AG09319 (cell line): Measurements from ENCODE around the gene CABS1.

Source experiments
- DNase-seq: peaks from one replicate; pipeline ENCODE4 v3.0.0-alpha.2; 2010; ENCODE audit warnings: low read depth; ENCODE audit errors: extremely low read depth
- TF ChIP-seq, protein P1 (sequence below): IDR thresholded peaks from 2 replicates; pipeline ENCODE4 v1.5.1; 2011; ENCODE audit warnings: low read depth, mild to moderate bottlenecking, inconsistent platforms, low read length, moderate library complexity

Gene CABS1

DNA sequence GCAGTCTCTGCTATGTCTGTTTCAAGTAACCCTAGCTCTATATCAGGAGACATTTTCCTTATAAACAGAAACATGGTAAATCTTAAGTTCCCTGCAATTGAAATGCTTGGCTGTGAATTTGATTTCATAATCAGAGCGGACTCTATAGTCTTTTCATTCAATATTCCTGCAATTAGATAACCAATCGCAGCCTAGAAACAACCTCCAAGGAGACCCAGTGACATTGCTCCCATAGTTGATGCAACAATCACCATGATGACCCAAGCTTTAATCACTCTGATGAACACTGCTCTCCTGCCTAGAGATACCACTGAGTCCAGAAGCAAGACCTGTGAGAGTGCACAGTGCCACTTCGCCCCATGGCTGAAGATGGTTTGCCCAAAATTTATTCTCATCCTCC, at the start of gene CABS1:
Gene CABS1, plus strand, starts transcription at position 301 of the 400 bp plus-strand sequence. Its CDS starts 59 bp downstream, at position 360.
- TF ChIP-seq, protein P1, sequence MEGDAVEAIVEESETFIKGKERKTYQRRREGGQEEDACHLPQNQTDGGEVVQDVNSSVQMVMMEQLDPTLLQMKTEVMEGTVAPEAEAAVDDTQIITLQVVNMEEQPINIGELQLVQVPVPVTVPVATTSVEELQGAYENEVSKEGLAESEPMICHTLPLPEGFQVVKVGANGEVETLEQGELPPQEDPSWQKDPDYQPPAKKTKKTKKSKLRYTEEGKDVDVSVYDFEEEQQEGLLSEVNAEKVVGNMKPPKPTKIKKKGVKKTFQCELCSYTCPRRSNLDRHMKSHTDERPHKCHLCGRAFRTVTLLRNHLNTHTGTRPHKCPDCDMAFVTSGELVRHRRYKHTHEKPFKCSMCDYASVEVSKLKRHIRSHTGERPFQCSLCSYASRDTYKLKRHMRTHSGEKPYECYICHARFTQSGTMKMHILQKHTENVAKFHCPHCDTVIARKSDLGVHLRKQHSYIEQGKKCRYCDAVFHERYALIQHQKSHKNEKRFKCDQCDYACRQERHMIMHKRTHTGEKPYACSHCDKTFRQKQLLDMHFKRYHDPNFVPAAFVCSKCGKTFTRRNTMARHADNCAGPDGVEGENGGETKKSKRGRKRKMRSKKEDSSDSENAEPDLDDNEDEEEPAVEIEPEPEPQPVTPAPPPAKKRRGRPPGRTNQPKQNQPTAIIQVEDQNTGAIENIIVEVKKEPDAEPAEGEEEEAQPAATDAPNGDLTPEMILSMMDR: no peak
- DNase-seq: no peak

- DNase-seq: no peak
- TF ChIP-seq, protein P1: no peak
Measured at GRCh38 chr4:70288651-70289050, 46.1 kb upstream of the CABS1 start.

DNA sequence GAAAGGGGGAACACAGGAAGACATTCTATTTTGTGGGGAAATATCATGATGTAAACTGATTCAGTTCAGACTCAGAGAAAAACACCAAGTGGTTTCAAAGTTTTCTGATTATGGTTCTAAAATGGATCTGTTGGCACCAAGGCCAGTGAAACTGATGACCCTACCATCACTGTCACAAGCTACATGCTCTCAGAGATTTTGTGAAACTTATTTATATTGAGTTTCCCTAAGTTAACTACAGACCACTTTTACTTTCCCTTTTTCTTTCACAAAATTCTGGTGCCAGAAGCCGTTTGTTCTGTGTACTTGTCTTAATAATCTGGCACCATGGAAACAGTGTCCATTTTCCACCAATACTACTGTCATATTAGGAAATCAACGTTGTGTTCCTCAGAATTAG, 43.4 kb upstream of the CABS1 start:
- TF ChIP-seq, protein P1: no peak
- DNase-seq: no peak

DNA sequence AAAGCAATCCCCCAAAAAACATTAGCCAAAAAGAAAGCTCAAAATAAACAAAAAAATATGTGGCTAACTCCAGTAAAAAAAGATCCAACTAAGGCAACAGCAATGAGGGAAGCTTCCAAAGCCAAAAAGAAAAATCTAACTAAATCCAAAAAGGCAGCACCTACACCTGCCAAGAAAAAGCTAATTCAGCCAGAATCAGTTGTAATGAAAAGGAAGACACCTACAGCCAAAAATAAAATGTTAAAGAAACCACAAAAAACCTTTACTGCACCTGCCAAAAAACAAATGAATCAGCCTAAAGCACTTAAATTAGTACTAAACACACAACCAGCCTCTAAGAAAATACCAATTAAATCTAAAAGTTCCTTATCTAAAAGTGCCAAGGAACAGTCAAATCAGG, 37.2 kb upstream of the CABS1 start:
- TF ChIP-seq, protein P1: no peak
- no peak for DNase-seq

DNA sequence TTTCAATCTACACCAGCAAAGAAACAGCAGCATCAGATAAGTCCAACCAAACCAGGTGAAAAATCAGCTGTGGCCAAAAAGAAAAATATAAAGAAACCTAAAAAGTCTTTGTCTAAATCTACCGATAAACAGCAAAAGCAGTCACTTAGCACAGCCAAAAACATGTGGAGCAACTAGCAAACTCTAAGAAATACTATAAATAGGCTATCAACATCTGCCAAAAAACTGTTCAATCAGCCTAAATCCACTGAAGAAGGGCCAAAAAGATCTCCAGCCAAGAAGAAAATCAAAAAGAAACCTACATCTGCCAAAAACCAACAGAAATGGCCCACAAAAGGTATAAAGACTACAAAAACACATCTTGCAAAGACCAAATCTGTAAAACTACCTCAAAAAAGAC, 36.7 kb upstream of the CABS1 start:
- no peak for DNase-seq
- TF ChIP-seq, protein P1: no peak

DNA sequence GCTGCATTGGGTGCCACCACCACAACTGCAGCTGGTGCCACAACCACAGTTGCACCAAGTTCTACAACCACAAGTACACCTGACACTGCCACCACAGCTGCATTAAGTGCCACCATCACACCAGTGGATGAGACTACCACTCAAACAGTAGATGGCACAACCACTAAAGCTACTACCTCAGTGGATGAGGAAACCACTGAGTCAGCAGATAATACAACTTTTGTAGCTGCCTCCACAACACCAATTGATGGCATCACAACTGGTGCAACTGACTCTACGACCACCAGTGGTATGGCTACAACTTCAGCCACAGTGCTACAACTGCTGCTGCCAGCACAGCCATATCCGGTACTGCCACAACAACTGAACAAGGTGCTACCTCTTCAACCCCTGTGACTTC, 35.1 kb upstream of the CABS1 start:
- TF ChIP-seq, protein P1: no peak
- DNase-seq: no peak

DNA sequence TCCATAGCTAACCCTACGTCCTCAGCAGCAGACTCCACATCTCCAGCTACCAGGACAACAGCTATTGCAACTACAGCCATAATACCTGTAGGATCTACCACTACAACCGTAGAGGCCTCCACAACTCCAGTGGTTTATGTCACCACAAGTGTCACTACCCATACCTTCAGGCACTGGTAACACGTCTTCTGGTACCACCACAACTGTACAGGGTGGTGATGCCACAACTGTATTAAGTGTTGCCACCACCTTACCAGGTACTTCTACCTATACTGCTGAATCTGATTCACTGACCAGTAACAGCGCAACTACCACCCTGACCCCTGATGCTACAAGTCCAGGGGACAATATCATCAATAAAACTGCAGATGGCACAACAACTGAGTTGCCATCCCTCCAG, 34.6 kb upstream of the CABS1 start:
- DNase-seq: no peak

More for the DNA sequence above, 34.6 kb upstream of the CABS1 start:
- TF ChIP-seq, protein P1: no peak
